GM12878 (cell line): ENCODE data around the gene GJA5. TPM values are rescaled to one million over a fixed set of nuclear protein-coding genes. Genes with fewer than 3 reads are reported as not detected.

ENCODE experiments used
- ATAC-seq: fragments of 200-7000 bp; cut with Tn5 transposase; 3 replicates; pipeline ENCODE4 v1.9.1; 2020; ENCODE audit warnings: mild to moderate bottlenecking, moderate library complexity
- BruUV-seq: library from RNA; stranded (reverse); fragments of 400-500 nt; replicated peaks from 2 replicates; lab custom pipeline; 2021; lab: Mats Ljungman, UMichigan
- CTCF ChIA-PET: fragments of 300-600 bp; sonication (Branson Sonifier 250); formaldehyde crosslinking; extraction: SDS; loops from one replicate; lab custom pipeline; 2021; ENCODE audit warnings: inconsistent platforms; lab: Yijun Ruan, JAX
- POLR2A ChIA-PET: fragments of 350-600 bp; formaldehyde crosslinking; extraction: SDS; loops from one replicate; lab custom pipeline; 2021; ENCODE audit warnings: inconsistent platforms; lab: Charles Lee
- RAD21 ChIA-PET: fragments of 300-600 bp; sonication (Branson Sonifier 250); formaldehyde crosslinking; loops from one replicate; lab custom pipeline; 2023; ENCODE audit warnings: antibody characterized with exemption; ENCODE audit not compliant: unreplicated experiment; lab: Charles Lee
- SMC1A ChIA-PET: fragments of 300-600 bp; sonication (Branson Sonifier 250); formaldehyde crosslinking; loops from one replicate; lab custom pipeline; 2023; ENCODE audit not compliant: unreplicated experiment, uncharacterized antibody; lab: Charles Lee
- DNase-seq: peaks from one replicate; pipeline ENCODE4 v3.0.0-alpha.2; 2011; ENCODE audit warnings: low read depth, low spot score
- FAIRE-seq: peaks from 3 replicates; lab custom pipeline; 2011; peaks lifted over from hg19 to GRCh38; lab: Jason Lieb, UNC
- H2AFZ ChIP-seq: 2 replicates; pipeline ENCODE4 v1.6.0; 2011; ENCODE audit warnings: low read depth, low read length, control low read depth; ENCODE audit not compliant: control insufficient read depth
- H3K27ac ChIP-seq: 2 replicates; pipeline ENCODE4 v1.5.1; 2011; ENCODE audit warnings: control low read depth; ENCODE audit not compliant: control insufficient read depth, insufficient read depth
- H3K27me3 ChIP-seq, 2 experiments: replicated peaks in 1 of 2; 2 replicates each; pipeline versions ENCODE4 v1.6.0 to v1.6.1; 2011; ENCODE audit warnings: low read length in 1 of 2; ENCODE audit not compliant: control insufficient read depth in 2 of 2, insufficient read depth in 2 of 2
- H3K36me3 ChIP-seq, 2 experiments: 2 replicates each; pipeline ENCODE4 v1.5.1; 2011; ENCODE audit warnings: low read length in 1 of 2; ENCODE audit not compliant: control insufficient read depth in 2 of 2, insufficient read depth in 2 of 2
- H3K4me1 ChIP-seq: 2 replicates; pipeline ENCODE4 v1.6.1; 2011; ENCODE audit warnings: mild to moderate bottlenecking, low read length, moderate library complexity, mixed read lengths; ENCODE audit not compliant: control insufficient read depth, insufficient read depth
- H3K4me2 ChIP-seq: 2 replicates; pipeline ENCODE4 v1.6.0; 2011; ENCODE audit warnings: control low read depth; ENCODE audit not compliant: control insufficient read depth, insufficient read depth
- H3K4me3 ChIP-seq: fragments of 200-600 bp; sonication (generic); 2 replicates; pipeline ENCODE4 v1.5.1; 2016
- H3K79me2 ChIP-seq: 2 replicates; pipeline ENCODE4 v1.6.0; 2011; ENCODE audit warnings: low read length; ENCODE audit not compliant: control insufficient read depth, insufficient read depth
- H3K9ac ChIP-seq: 2 replicates; pipeline ENCODE4 v1.8.0; 2011; ENCODE audit warnings: low read length, control low read depth, mixed read lengths; ENCODE audit not compliant: control insufficient read depth, insufficient read depth
- H3K9me3 ChIP-seq: replicated peaks from 3 replicates; pipeline ENCODE4 v1.5.1; 2011; ENCODE audit warnings: mild to moderate bottlenecking, low read length; ENCODE audit not compliant: control insufficient read depth, insufficient read depth
- H4K20me1 ChIP-seq: 2 replicates; pipeline ENCODE4 v1.6.0; 2011; ENCODE audit not compliant: control insufficient read depth, insufficient read depth
- BRCA1 ChIP-seq: IDR thresholded peaks from 2 replicates; pipeline ENCODE4 v1.6.1; 2011; ENCODE audit warnings: low read depth, low read length, improper control_type of control experiment
- CBFB ChIP-seq: IDR thresholded peaks from 2 replicates; pipeline ENCODE4 v1.6.1; 2016; ENCODE audit warnings: antibody characterized with exemption, low read depth
- CHD2 ChIP-seq: IDR thresholded peaks from 2 replicates; pipeline ENCODE4 v1.6.1; 2011; ENCODE audit warnings: low read depth, low read length, improper control_type of control experiment, borderline replicate concordance
- CHD4 ChIP-seq: fragments of 200-600 bp; sonication (generic); IDR thresholded peaks from 2 replicates; pipeline ENCODE4 v1.6.1; 2016; ENCODE audit warnings: mild to moderate bottlenecking
- EED ChIP-seq: sonication (generic); IDR thresholded peaks from 2 replicates; pipeline ENCODE4 v1.6.1; 2016; ENCODE audit warnings: antibody characterized with exemption, low read depth
- GATAD2B ChIP-seq: fragments of 450-650 bp; conservative IDR thresholded peaks from 2 replicates; pipeline ENCODE4 v1.6.1; 2017; ENCODE audit warnings: low read depth, mild to moderate bottlenecking, moderate library complexity
- IKZF1 ChIP-seq: fragments of 450-650 bp; conservative IDR thresholded peaks from 2 replicates; pipeline ENCODE4 v1.6.1; 2017; ENCODE audit warnings: antibody characterized with exemption, mild to moderate bottlenecking
- IRF4 ChIP-seq: IDR thresholded peaks from 2 replicates; pipeline ENCODE4 v1.6.1; 2011; ENCODE audit warnings: low read depth, low read length
- KLF5 ChIP-seq: fragments of 450-650 bp; IDR thresholded peaks from 2 replicates; pipeline ENCODE4 v1.6.1; 2014; ENCODE audit warnings: mild to moderate bottlenecking; ENCODE audit not compliant: partially characterized antibody
- MYB ChIP-seq: fragments of 150-350 bp; IDR thresholded peaks from 2 replicates; pipeline ENCODE4 v1.6.1; 2014; ENCODE audit warnings: mild to moderate bottlenecking, low read depth, low read length, borderline replicate concordance
- MYC ChIP-seq: IDR thresholded peaks from 2 replicates; pipeline ENCODE4 v1.6.1; 2011; ENCODE audit warnings: mild to moderate bottlenecking, low read length, moderate library complexity, inconsistent platforms; ENCODE audit not compliant: insufficient read depth, insufficient replicate concordance, insufficient read length, severe bottlenecking
- NFIC ChIP-seq: IDR thresholded peaks from 2 replicates; pipeline ENCODE4 v1.6.1; 2012; ENCODE audit warnings: low read depth, mild to moderate bottlenecking, inconsistent platforms, low read length, moderate library complexity
- SIX5 ChIP-seq: IDR thresholded peaks from 2 replicates; pipeline ENCODE4 v1.6.1; 2011; ENCODE audit warnings: mild to moderate bottlenecking, low read depth, low read length, moderate library complexity; ENCODE audit not compliant: severe bottlenecking
- SRF ChIP-seq, 2 experiments: IDR thresholded peaks; 2 replicates each; pipeline ENCODE4 v1.6.1; 2011; ENCODE audit warnings: low read depth in 2 of 2, low read length in 2 of 2, mild to moderate bottlenecking in 1 of 2, moderate library complexity in 1 of 2
- TBL1XR1 ChIP-seq: IDR thresholded peaks from 2 replicates; pipeline ENCODE4 v1.6.1; 2012; ENCODE audit warnings: low read depth, low read length, improper control_type of control experiment
- TCF3 ChIP-seq: IDR thresholded peaks from 2 replicates; pipeline ENCODE4 v1.6.1; 2012; ENCODE audit warnings: low read depth, mild to moderate bottlenecking, low read length, borderline replicate concordance; ENCODE audit not compliant: insufficient read depth
- YY1 ChIP-seq: IDR thresholded peaks from 2 replicates; pipeline ENCODE4 v1.6.1; 2011; ENCODE audit warnings: low read depth, mild to moderate bottlenecking, low read length
- ZNF217 ChIP-seq: fragments of 450-650 bp; IDR thresholded peaks from 2 replicates; pipeline ENCODE4 v1.6.1; 2017; ENCODE audit warnings: antibody characterized with exemption, mild to moderate bottlenecking
- ZNF274 ChIP-seq: IDR thresholded peaks from one replicate; pipeline ENCODE4 v1.8.0; 2011; ENCODE audit not compliant: insufficient read length, insufficient read depth
- WGBS: methylation state at CpG from one replicate; pipeline ENCODE4 v1.1.6; 2016; ENCODE audit warnings: low lambda C conversion rate; ENCODE audit not compliant: insufficient replicate concordance, insufficient coverage; ENCODE audit errors: missing lambda C conversion rate; 5-methylcytosine and 5-hydroxymethylcytosine counted together
- in situ Hi-C: fragments of 300-500 bp; cut with MboI; formaldehyde crosslinking; loops from 9 replicates; pipeline ENCODE4 v1.14.3; 2018; ENCODE audit warnings: mixed read lengths
- intact Hi-C: fragments of 100-400 bp; cut with micrococcal nuclease; formaldehyde crosslinking; loops from one replicate; pipeline ENCODE4 v1.14.2; 2022; ENCODE audit not compliant: unreplicated experiment
- polyA plus RNA-seq, 11 experiments: library from polyadenylated mRNA; depleted of rRNA in 4 of 11; unstranded in 6 of 11; stranded (reverse) in 5 of 11; fragments of >200 nt; fragmentation: Nextera tagmentation in 4 of 11; fragmentation: Illumina TruSeq in 1 of 11; extraction: Ambion mirVana in 4 of 11; extraction: Trizol in 1 of 11; gene quantifications; 1 replicate in 1 of 11; 2 replicates in 10 of 11; pipeline versions ENCODE4 v1.2.1 to v1.2.3, GENCODE V29; 2011 to 2016; ENCODE audit warnings: inconsistent platforms in 2 of 11, missing spikeins in 2 of 11, low read depth in 1 of 11
- total RNA-seq, 4 experiments: library from RNA; depleted of rRNA in 3 of 4; stranded (reverse); fragments of >200 nt in 3 of 4; fragmentation: Illumina TruSeq in 1 of 4; extraction: Trizol in 1 of 4; gene quantifications; 2 replicates each; pipeline versions ENCODE4 v1.2.1 to v1.2.3, GENCODE V29; 2013 to 2021
- TF ChIP-seq, protein P1 (sequence below): fragments of 450-650 bp; IDR thresholded peaks from 2 replicates; pipeline ENCODE4 v1.6.1; 2014; ENCODE audit warnings: mild to moderate bottlenecking

GJA5 gene
- total and polyA plus RNA-seq, 10 of the 15 experiments (the other 5 are each of a cell fraction or from before 2014, with no cell fraction given) = not detected

DNA sequence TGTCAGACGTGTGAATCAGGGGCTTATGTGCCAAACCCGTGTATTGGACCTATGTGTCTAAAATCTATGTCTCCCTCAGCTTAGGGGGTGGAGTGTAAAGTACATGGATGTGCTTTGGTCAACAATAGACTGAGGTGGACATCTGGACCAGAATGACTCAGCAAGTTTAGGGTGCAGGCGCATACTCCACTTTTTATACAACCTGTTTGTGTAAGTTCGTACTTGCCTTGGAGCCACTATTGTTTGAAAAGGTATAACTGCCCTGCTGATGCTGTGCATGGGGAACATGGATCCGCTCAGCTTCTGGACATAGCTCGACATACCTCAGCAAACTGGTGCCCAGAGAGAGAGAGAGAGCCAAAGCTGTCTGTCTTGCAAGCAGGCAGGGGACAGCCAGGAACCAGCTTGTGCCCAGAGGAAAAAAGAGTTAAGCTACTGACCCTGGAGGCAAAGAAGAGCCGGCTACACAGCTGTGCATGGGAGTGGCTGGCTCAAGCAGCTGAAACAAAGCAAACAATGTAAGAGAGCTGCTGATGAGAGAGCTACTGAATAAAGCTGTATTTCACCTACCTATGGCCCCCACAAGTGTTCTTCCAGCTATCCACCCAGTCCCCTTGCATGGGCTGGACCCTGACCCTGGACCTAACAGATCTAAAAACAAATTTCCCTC lies 41.2 kb downstream of the GJA5 start:
- H3K27me3 ChIP-seq = no peaks in the 10 kb centered on the region; a peak in 2 of 4 replicates
- no peaks in the 10 kb centered on the region; the same call in 2 of the 3 replicates for H3K9me3 ChIP-seq
- H2AFZ ChIP-seq = no peak overlapping the region
- 46% methylated on average over 7 of the region's 7 CpGs for WGBS
- BruUV-seq = no TSS peak
- no peaks in the 10 kb centered on the region for H4K20me1 ChIP-seq
- SMC1A ChIA-PET = no interaction called here
- DNase-seq = no peak
- no peaks in the 10 kb centered on the region for H3K36me3 ChIP-seq
- RAD21 ChIA-PET = no interaction called here
- no peak for ATAC-seq
- in situ Hi-C loops = no loop called here
- no peak overlapping the region for H3K9ac ChIP-seq
- intact Hi-C loops = no loop called here
- no peaks in the 10 kb centered on the region for H3K79me2 ChIP-seq
- TF ChIP-seq ZNF217 (no peak), GATAD2B (no peak), MYC (no peak), NFIC (no peak), IKZF1 (no peak), MYB (no peak), BRCA1 (no peak), TCF3 (no peak), CHD4 (no peak), CBFB (no peak), IRF4 (no peak), CHD2 (no peak), YY1 (no peak), EED (no peak), KLF5 (no peak), ZNF274 (no peak), TBL1XR1 (no peak), SIX5 (no peak), SRF (IDR thresholded peaks at IDR 0.05; ENCODE audit: low read depth in 2 of 2, low read length in 2 of 2) (no peak)
- TF ChIP-seq, protein P1, sequence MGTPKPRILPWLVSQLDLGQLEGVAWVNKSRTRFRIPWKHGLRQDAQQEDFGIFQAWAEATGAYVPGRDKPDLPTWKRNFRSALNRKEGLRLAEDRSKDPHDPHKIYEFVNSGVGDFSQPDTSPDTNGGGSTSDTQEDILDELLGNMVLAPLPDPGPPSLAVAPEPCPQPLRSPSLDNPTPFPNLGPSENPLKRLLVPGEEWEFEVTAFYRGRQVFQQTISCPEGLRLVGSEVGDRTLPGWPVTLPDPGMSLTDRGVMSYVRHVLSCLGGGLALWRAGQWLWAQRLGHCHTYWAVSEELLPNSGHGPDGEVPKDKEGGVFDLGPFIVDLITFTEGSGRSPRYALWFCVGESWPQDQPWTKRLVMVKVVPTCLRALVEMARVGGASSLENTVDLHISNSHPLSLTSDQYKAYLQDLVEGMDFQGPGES = no peak
- H3K27ac ChIP-seq = no peak overlapping the region
- CTCF ChIA-PET = no interaction called here
- no peak overlapping the region for H3K4me2 ChIP-seq
- POLR2A ChIA-PET = no interaction called here
- no peak for FAIRE-seq
- H3K4me1 ChIP-seq = no peaks in the 10 kb centered on the region
- H3K4me3 ChIP-seq = no peak overlapping the region
